Limb (tissue), 2 donors: ENCODE data around the gene KCNMB1.

Experiments
- DNase-seq, 2 donors: peaks; one replicate each; pipeline ENCODE4 v3.0.0-alpha.2; 2016; ENCODE audit errors: extremely low spot score in 2 of 2

The KCNMB1 gene

DNA sequence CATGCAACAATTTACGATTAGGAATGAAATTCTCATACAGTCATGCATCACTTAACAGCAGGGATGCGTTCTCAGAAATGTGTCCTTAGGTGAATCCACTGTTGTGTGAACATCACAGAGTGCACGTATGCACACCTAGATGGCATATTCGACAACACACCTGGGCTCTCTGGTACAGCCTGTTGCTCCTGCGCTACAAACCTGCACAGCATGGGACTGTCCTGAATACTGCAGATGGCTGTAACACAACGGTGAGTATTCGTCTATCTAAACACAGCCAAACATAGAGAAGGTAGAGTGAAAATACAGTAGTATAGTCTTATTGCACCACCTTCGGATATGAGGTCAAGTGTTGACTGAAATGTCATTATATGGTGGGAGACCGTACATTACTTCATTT lies 47.6 kb downstream of the KCNMB1 start:
- DNase-seq = no peak

- DNase-seq = no peak
These were observed 49.4 kb downstream of the KCNMB1 start for GRCh38 chr5:170339780-170340167.

DNA sequence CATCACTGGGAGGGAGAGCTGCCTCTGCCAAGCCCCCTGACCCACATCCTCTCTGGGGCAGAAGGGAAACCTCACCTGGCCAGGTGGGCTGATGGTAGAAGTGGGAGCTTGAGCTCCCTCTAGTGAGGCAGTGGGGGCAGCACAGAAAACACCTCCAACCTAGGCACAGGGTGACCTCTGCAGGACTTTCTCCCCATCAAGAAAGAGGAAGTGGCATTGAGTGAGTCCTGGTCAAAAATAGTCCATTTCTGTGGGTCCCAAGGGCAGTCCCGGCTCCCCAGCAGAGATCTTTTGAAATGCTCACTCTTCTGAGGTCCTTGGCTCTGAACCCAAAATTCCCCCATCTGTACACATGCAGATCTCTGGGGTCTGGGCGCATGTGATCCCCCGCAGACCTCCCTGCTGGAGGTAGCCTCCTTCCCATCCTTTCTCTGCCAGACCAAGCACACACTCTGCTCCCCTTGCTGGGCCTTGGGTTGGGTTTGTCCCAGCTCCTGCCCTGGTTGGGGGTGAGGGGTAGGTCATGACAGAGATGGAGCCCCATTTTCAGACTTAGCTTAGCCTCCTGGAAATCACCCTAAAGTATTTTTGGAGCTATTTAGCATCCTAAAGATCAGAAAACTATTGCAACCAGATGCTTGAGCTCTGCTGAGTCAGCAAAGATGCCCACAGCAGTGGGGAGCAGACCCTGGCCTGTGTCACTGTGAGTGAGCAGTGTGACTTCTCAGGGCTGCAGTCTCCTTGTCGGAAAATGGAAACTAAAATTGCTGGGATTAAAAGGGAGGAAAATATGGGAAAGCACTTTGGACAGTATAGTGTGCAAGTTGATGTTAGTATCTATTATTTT lies 50.0 kb downstream of the KCNMB1 start:
- no peak for DNase-seq

DNA sequence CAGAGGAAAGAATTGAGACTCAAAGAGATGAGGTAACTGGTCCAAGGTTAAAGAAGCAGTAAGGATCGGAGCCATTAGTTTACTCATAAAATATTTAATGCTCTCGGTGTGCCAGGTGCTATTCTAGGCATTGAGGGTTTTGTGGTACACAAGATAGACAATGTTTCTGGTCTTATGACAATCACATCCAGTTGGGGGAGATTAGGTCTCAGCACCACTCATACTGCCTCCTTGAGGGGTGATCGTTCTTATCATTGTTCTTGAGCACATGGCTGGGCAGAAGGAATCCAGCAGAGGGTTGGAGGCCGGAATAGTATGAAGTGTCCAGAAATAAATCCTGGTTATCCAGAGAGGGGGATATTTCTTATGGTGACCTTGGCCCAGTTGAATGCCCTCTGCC lies 50.9 kb downstream of the KCNMB1 start:
- no peak for DNase-seq

- no peak for DNase-seq
These were observed 52.0 kb downstream of the KCNMB1 start for GRCh38 chr5:170337045-170337733.

DNA sequence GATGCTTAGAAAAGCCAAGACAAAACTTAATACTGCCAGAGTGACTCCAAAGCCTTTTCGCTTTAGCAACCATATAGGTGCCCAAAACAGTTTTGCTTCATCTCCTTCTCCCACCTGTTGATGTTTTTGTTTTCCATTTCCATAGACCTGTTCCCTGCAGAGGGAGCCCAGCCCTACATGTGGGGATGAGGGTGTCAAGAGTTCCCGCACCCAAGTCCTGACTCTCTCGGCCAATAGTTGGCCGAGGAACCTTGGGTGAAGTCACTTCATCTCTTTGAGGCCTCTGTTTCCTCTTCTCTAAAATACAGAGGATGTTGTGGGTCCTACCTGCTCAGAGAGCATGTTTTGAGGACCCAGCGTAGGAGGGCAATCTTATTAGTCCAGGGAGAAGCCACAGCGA lies 53.1 kb downstream of the KCNMB1 start:
- no peak for DNase-seq

GRCh38 chr5:170334626-170335025 lies 54.5 kb downstream of the KCNMB1 start:
- no peak for DNase-seq

DNA sequence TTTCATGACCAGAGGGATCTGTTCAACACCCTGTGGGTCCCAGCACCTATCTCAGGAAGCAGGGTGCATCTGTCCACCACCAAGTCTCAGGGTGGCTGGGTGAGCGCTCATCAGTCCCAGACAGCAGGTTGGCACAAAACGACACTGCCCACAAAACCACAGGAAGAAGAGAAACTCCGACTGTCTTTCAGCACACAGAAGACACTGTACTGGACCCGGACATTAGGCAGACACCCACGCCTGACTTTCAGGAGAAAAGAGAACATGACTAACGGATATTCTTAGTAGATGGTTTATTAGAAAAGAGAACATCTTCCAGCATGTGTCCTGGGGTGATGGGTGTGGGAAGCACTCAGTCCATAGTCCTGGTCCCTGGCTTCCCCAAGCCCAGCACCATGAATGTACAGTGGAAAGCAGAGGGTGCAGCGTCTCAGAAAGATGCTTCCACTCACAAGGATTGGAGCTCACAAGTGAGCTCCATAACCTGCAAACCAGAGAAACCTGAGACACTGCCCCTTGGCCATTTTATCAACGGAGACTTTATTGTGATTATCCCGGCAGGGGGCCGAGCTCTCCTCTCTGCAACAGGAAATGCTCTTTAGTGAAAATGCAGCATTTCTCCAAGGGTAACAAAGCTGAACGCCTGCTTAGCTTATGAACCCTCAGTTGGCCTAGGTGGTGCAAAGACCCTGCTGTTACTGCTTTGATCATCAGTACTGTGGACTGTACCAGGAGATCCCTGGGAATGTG lies 55.8 kb downstream of the KCNMB1 start:
- no peak for DNase-seq

DNA sequence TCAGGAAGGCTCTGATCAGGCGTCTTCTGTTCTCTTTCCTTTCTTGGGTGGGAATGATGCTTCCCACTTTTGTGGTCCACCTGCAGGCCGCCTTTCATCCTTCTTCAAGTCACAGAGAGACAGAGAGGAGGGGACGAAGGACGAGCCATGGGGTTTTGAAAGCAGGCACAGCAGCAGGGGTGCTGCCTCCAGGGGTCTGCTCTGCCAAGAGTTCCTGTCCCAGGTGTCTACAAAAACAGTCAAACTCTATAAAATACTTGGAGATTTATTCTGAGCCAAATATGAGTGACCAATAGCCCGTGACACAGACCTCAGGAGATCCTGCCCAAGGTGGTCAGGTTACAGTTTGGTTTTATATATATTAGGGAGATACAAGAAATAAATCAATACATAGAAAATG lies 57.1 kb downstream of the KCNMB1 start:
- DNase-seq = no peak

- DNase-seq = no peak
These were observed 58.6 kb downstream of the KCNMB1 start for GRCh38 chr5:170330568-170331054.

GRCh38 chr5:170329524-170329923 lies 59.6 kb downstream of the KCNMB1 start:
- no peak for DNase-seq

DNA sequence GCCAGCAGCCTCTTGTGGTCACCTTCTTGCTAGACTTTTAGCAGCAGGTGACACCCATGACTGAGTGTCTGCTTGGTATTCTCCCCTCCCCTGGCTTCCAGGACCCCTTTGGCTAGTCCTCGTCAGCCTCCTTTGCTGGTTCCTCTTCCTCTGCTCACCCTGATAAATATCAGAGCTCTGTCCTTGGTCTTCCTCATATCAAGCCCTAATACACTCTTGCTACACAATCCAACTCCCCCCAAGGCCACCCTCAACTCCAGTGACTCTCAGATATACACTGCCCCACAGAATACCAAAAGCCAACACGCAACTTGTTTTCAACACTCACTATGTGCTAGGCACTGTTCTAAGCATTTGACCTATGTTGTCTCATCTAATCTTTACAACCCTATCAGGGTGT lies 61.3 kb downstream of the KCNMB1 start:
- no peak for DNase-seq

- no peak for DNase-seq
These were observed 62.0 kb downstream of the KCNMB1 start for GRCh38 chr5:170327168-170327567.
